HepG2 (cell line): ENCODE data around the gene ANKRD39. TPM values are rescaled to one million over a fixed set of nuclear protein-coding genes. Genes with fewer than 3 reads are reported as not detected.

Experiments used
- ATF7-NPFF ChIP-seq: sonication (generic); formaldehyde crosslinking; IDR thresholded peaks from 2 replicates; pipeline ENCODE4 v1.8.1; 2023; ENCODE audit warnings: mild to moderate bottlenecking, low read depth, missing genetic modification reagents, moderate library complexity
- CHD4 ChIP-seq: fragments of 200-600 bp; sonication (generic); IDR thresholded peaks from 2 replicates; pipeline ENCODE4 v1.7.0; 2017; ENCODE audit warnings: mild to moderate bottlenecking, low read length, borderline replicate concordance
- DNMT3B ChIP-seq: conservative IDR thresholded peaks from 2 replicates; pipeline ENCODE4 v1.6.1; 2016; ENCODE audit warnings: missing biosample characterization, control low read depth
- FIP1L1 ChIP-seq: fragments of 200-400 bp; formaldehyde crosslinking; IDR thresholded peaks from 2 replicates; pipeline ENCODE4 v1.6.1; 2018; ENCODE audit warnings: low read depth, mild to moderate bottlenecking, low read length, moderate library complexity, borderline replicate concordance; ENCODE audit not compliant: insufficient read depth
- GATAD1 ChIP-seq: IDR thresholded peaks from 2 replicates; pipeline ENCODE4 v1.6.1; 2016; ENCODE audit warnings: missing genetic modification reagents, missing compliant biosample characterization
- HMGA1 ChIP-seq: sonication (generic); formaldehyde crosslinking; conservative IDR thresholded peaks from 2 replicates; pipeline ENCODE4 v1.4.0; 2020; ENCODE audit warnings: missing genetic modification reagents
- HNF4A ChIP-seq: sonication (generic); formaldehyde crosslinking; IDR thresholded peaks from 2 replicates; pipeline ENCODE4 v1.4.0; 2020; ENCODE audit warnings: missing genetic modification reagents
- KMT2B ChIP-seq: IDR thresholded peaks from 2 replicates; pipeline ENCODE4 v1.6.1; 2016; ENCODE audit warnings: missing genetic modification reagents, missing compliant biosample characterization
- MED13 ChIP-seq: sonication (generic); formaldehyde crosslinking; IDR thresholded peaks from 2 replicates; pipeline ENCODE4 v1.5.0; 2020; ENCODE audit warnings: missing genetic modification reagents
- MED8 ChIP-seq: sonication (generic); formaldehyde crosslinking; IDR thresholded peaks from 2 replicates; pipeline ENCODE4 v1.8.1; 2023; ENCODE audit warnings: mild to moderate bottlenecking, missing genetic modification reagents; ENCODE audit not compliant: insufficient replicate concordance
- NR2C2 ChIP-seq: sonication (generic); formaldehyde crosslinking; IDR thresholded peaks from 2 replicates; pipeline ENCODE4 v1.4.0; 2020; ENCODE audit warnings: missing genetic modification reagents, mild to moderate bottlenecking, moderate library complexity, borderline replicate concordance
- PAWR ChIP-seq: sonication (generic); formaldehyde crosslinking; IDR thresholded peaks from 2 replicates; pipeline ENCODE4 v1.4.0; 2020; ENCODE audit warnings: missing genetic modification reagents, mild to moderate bottlenecking, borderline replicate concordance
- RAD21 ChIP-seq: fragments of 450-650 bp; formaldehyde crosslinking; IDR thresholded peaks from 2 replicates; pipeline ENCODE4 v1.5.0; 2020; ENCODE audit warnings: mild to moderate bottlenecking
- REXO4 ChIP-seq: sonication (generic); formaldehyde crosslinking; IDR thresholded peaks from 2 replicates; pipeline ENCODE4 v1.8.0; 2022; ENCODE audit warnings: missing genetic modification reagents, mild to moderate bottlenecking, borderline replicate concordance
- SNAI1 ChIP-seq: sonication (generic); formaldehyde crosslinking; IDR thresholded peaks from 2 replicates; pipeline ENCODE4 v1.5.0; 2020; ENCODE audit warnings: mild to moderate bottlenecking, missing genetic modification reagents, borderline replicate concordance
- SOX5 ChIP-seq: IDR thresholded peaks from 2 replicates; pipeline ENCODE4 v1.6.1; 2016; ENCODE audit warnings: borderline replicate concordance
- STAG1 ChIP-seq: sonication (generic); formaldehyde crosslinking; IDR thresholded peaks from 2 replicates; pipeline ENCODE4 v1.4.0; 2020; ENCODE audit warnings: missing genetic modification reagents
- XRCC5 ChIP-seq: fragments of 200-400 bp; formaldehyde crosslinking; optimal IDR thresholded peaks from 2 replicates; pipeline ENCODE3; 2017; ENCODE audit warnings: mild to moderate bottlenecking, low read length
- ZBTB8A ChIP-seq: sonication (generic); formaldehyde crosslinking; IDR thresholded peaks from 2 replicates; pipeline ENCODE4 v1.4.0; 2020; ENCODE audit warnings: mild to moderate bottlenecking, low read depth, missing genetic modification reagents, borderline replicate concordance
- ZFYVE20 ChIP-seq: sonication (generic); formaldehyde crosslinking; IDR thresholded peaks from 2 replicates; pipeline ENCODE4 v1.8.0; 2023; ENCODE audit warnings: low read depth, mild to moderate bottlenecking, moderate library complexity, missing genetic modification reagents, borderline replicate concordance
- ZNF225 ChIP-seq: sonication (generic); formaldehyde crosslinking; IDR thresholded peaks from 2 replicates; pipeline ENCODE4 v1.4.0; 2020; ENCODE audit warnings: mild to moderate bottlenecking, missing genetic modification reagents
- ZNF256 ChIP-seq: sonication (generic); formaldehyde crosslinking; conservative IDR thresholded peaks from 2 replicates; pipeline ENCODE4 v1.4.0; 2020; ENCODE audit warnings: missing genetic modification reagents
- ZNF260 ChIP-seq: sonication (generic); formaldehyde crosslinking; IDR thresholded peaks from 2 replicates; pipeline ENCODE4 v1.4.0; 2020; ENCODE audit warnings: missing genetic modification reagents, low read depth, mild to moderate bottlenecking, borderline replicate concordance
- polyA plus RNA-seq, 8 experiments: library from polyadenylated mRNA; depleted of rRNA in 3 of 8; stranded (reverse) in 7 of 8; unstranded in 1 of 8; fragments of >200 nt; fragmentation: Illumina TruSeq in 4 of 8; extraction: Trizol in 4 of 8; gene quantifications; 2 replicates each; pipeline versions ENCODE4 v1.2.1 to v1.2.3, GENCODE V29; 2011 to 2016; ENCODE audit warnings: low read depth in 4 of 8, missing spikeins in 1 of 8, mixed read lengths in 1 of 8; ENCODE audit not compliant: insufficient read depth in 1 of 8
- total RNA-seq, 5 experiments: library from RNA; depleted of rRNA; stranded (reverse); fragments of >200 nt; fragmentation: Illumina TruSeq; extraction: Trizol; gene quantifications; 2 replicates each; pipeline ENCODE4 v1.2.3, GENCODE V29; 2016; ENCODE audit warnings: low read depth in 1 of 5
- TF ChIP-seq, protein P1 (sequence below): IDR thresholded peaks from 2 replicates; pipeline ENCODE4 v1.6.1; 2016; ENCODE audit warnings: low read depth
- TF ChIP-seq, protein P2 (sequence below): sonication (generic); formaldehyde crosslinking; IDR thresholded peaks from 2 replicates; pipeline ENCODE4 v1.5.1; 2020; ENCODE audit warnings: missing genetic modification reagents, mild to moderate bottlenecking, borderline replicate concordance
- TF ChIP-seq, protein P3 (sequence below): sonication (generic); formaldehyde crosslinking; IDR thresholded peaks from 2 replicates; pipeline ENCODE4 v1.4.0; 2020; ENCODE audit warnings: missing genetic modification reagents

Gene ANKRD39
- total and polyA plus RNA-seq, 2 of the 13 experiments (the other 11 are each of a cell fraction or from before 2014, with no cell fraction given): 23.2 to 24.8 TPM

DNA sequence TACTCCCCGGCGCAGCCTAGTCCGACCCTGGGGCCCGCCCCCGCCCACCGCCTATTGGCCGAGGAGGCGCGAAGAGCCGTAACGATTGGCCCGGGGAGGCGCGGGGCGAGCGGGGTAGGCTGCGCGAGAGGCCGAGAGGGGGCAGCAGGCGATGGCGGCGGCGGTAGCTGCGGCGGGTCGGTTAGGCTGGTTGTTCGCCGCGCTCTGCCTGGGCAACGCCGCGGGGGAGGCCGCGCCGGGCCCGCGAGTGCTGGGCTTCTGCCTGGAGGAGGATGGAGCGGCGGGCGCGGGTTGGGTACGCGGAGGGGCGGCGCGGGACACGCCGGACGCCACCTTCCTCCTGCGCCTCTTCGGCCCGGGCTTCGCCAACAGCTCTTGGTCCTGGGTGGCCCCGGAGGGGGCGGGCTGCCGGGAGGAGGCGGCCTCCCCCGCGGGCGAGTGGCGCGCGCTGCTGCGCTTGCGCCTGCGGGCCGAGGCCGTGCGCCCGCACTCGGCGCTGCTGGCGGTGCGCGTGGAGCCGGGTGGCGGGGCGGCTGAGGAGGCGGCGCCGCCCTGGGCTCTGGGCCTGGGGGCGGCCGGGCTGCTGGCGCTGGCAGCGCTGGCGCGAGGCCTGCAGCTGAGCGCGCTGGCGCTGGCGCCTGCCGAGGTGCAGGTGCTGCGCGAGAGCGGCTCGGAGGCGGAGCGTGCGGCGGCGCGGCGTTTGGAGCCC, 41.5 kb downstream of the ANKRD39 start, which contains the start of gene CNNM3 (continued):
- TF ChIP-seq ZNF225 (CRISPR knock-in tag): no peak
- TF ChIP-seq, protein P1, sequence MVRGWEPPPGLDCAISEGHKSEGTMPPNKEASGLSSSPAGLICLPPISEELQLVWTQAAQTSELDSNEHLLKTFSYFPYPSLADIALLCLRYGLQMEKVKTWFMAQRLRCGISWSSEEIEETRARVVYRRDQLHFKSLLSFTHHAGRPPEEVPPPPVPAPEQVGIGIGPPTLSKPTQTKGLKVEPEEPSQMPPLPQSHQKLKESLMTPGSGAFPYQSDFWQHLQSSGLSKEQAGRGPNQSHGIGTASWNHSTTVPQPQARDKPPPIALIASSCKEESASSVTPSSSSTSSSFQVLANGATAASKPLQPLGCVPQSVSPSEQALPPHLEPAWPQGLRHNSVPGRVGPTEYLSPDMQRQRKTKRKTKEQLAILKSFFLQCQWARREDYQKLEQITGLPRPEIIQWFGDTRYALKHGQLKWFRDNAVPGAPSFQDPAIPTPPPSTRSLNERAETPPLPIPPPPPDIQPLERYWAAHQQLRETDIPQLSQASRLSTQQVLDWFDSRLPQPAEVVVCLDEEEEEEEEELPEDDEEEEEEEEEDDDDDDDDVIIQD (CRISPR knock-in tag): no peak
- TF ChIP-seq ZNF256: no peak
- TF ChIP-seq PAWR (CRISPR knock-in tag): no peak
- TF ChIP-seq FIP1L1: no peak
- TF ChIP-seq ZFYVE20: no peak
- TF ChIP-seq, protein P2, sequence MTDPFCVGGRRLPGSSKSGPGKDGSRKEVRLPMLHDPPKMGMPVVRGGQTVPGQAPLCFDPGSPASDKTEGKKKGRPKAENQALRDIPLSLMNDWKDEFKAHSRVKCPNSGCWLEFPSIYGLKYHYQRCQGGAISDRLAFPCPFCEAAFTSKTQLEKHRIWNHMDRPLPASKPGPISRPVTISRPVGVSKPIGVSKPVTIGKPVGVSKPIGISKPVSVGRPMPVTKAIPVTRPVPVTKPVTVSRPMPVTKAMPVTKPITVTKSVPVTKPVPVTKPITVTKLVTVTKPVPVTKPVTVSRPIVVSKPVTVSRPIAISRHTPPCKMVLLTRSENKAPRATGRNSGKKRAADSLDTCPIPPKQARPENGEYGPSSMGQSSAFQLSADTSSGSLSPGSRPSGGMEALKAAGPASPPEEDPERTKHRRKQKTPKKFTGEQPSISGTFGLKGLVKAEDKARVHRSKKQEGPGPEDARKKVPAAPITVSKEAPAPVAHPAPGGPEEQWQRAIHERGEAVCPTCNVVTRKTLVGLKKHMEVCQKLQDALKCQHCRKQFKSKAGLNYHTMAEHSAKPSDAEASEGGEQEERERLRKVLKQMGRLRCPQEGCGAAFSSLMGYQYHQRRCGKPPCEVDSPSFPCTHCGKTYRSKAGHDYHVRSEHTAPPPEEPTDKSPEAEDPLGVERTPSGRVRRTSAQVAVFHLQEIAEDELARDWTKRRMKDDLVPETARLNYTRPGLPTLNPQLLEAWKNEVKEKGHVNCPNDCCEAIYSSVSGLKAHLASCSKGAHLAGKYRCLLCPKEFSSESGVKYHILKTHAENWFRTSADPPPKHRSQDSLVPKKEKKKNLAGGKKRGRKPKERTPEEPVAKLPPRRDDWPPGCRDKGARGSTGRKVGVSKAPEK (CRISPR knock-in tag): no peak
- TF ChIP-seq DNMT3B (CRISPR knock-in tag): no peak; the same call in 1 of the 2 replicates
- 0 out of 2 replicates have a peak, but pooled peaks have one; percentile 78 for TF ChIP-seq ZBTB8A
- peak; percentile 24 for TF ChIP-seq MED8 (CRISPR knock-in tag)
- TF ChIP-seq SNAI1 (CRISPR knock-in tag): no peak
- peak; percentile 52; the same call in 1 of the 2 replicates for TF ChIP-seq GATAD1
- peak; percentile 36 for TF ChIP-seq STAG1 (CRISPR knock-in tag)
- TF ChIP-seq MED13 (CRISPR knock-in tag): peak; percentile 63; the same call in 1 of the 2 replicates
- no peak for TF ChIP-seq REXO4 (CRISPR knock-in tag)
- no peak for TF ChIP-seq ZNF260
- TF ChIP-seq ATF7-NPFF (CRISPR knock-in tag): peak; percentile 96
- TF ChIP-seq XRCC5: peak; percentile 56
- TF ChIP-seq KMT2B: peak; percentile 61; the same call in 1 of the 2 replicates
- no peak for TF ChIP-seq HNF4A (CRISPR knock-in tag)
- peak; percentile 31; the same call in 1 of the 2 replicates for TF ChIP-seq SOX5 (CRISPR knock-in tag)
- TF ChIP-seq CHD4: no peak
- TF ChIP-seq, protein P3, sequence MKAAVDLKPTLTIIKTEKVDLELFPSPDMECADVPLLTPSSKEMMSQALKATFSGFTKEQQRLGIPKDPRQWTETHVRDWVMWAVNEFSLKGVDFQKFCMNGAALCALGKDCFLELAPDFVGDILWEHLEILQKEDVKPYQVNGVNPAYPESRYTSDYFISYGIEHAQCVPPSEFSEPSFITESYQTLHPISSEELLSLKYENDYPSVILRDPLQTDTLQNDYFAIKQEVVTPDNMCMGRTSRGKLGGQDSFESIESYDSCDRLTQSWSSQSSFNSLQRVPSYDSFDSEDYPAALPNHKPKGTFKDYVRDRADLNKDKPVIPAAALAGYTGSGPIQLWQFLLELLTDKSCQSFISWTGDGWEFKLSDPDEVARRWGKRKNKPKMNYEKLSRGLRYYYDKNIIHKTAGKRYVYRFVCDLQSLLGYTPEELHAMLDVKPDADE: peak; percentile 59; the same call in 1 of the 2 replicates
- TF ChIP-seq NR2C2 (CRISPR knock-in tag): peak; percentile 63
- peak; percentile 27 for TF ChIP-seq RAD21 (CRISPR knock-in tag)
- no peak for TF ChIP-seq HMGA1 (CRISPR knock-in tag)
